Astrocyte of the spinal cord (primary cell): ENCODE data around the gene DUS1L.

ENCODE experiments used
- DNase-seq: peaks from one replicate; pipeline ENCODE4 v3.0.0; 2011; ENCODE audit warnings: low read depth, low spot score
- H3K4me3 ChIP-seq: 2 replicates; pipeline ENCODE4 v1.5.1; 2011; ENCODE audit warnings: low read depth, mild to moderate bottlenecking, low read length, moderate library complexity
- CTCF ChIP-seq: IDR thresholded peaks from 2 replicates; pipeline ENCODE4 v1.5.1; 2012; ENCODE audit warnings: low read depth, mild to moderate bottlenecking, low read length, inconsistent platforms
- in situ Hi-C: cut with HindIII; loops from 2 replicates; pipeline ENCODE4 v1.10.0; 2017; ENCODE audit warnings: low sequenced_read_pairs

The DUS1L gene

GRCh38 chr17:82112181-82112913, 46.7 kb upstream of the DUS1L start:
- in situ Hi-C loops = no loop called here
- TF ChIP-seq CTCF = no peak
- no peak for DNase-seq
- H3K4me3 ChIP-seq = no peak overlapping the region

GRCh38 chr17:82110298-82110697, 44.7 kb upstream of the DUS1L start:
- H3K4me3 ChIP-seq = no peak overlapping the region
- in situ Hi-C loops = no loop called here
- TF ChIP-seq CTCF = no peak
- no peak for DNase-seq

GRCh38 chr17:82108961-82109475, 43.4 kb upstream of the DUS1L start:
- in situ Hi-C loops = no loop called here
- no peak overlapping the region for H3K4me3 ChIP-seq
- TF ChIP-seq CTCF = no peak
- DNase-seq = no peak

GRCh38 chr17:82108496-82108945, 42.9 kb upstream of the DUS1L start:
- in situ Hi-C loops = no loop called here
- DNase-seq = no peak
- TF ChIP-seq CTCF = no peak
- H3K4me3 ChIP-seq = no peak overlapping the region

DNA sequence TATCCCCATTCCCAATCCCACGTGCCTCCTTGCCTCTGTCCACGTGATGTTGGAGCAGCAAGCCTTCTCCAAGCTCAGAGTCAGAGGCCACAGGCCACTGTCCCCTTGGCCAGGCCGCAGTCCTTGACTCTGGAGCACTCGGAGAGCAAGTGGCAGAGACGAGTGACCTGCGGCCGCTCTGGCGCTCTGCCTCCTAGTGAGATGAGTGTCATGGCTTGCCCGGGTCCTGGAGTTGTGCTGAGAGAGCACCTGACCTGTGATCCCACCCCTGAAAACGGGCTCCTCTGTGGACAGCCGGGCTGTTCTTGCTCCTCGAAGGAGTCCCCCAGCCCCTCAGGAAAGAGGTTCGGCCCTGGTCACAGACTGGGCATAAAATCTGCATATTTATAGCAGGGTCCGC, 42.4 kb upstream of the DUS1L start:
- in situ Hi-C loops = no loop called here
- H3K4me3 ChIP-seq = no peak overlapping the region
- TF ChIP-seq CTCF = no peak
- DNase-seq = no peak

DNA sequence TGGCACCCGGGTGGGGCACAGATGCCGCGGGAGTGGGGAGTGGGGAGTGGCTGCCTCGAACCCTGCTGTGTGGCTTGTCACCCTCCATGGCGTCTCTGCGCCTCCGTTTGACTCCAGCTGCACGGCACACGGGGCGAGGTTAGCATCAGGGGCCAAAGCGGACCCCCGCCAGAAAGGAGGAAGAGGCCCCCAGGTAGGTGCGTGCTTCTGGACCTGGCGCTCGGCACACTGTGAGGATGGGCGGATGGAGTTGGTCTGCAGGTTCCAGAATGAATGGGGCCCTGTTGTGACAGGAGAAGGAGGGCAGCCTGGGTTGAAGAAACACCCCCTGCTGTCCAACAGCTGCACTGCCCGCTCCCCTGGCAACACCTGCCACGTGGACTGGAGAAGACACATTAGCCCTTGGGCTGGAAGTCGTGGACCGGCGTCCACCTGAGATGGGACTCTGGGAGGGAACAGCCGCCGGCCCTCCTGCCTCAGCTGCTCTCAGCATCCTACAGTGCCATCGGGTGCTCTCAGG, 41.8 kb upstream of the DUS1L start:
- no peak overlapping the region for H3K4me3 ChIP-seq
- in situ Hi-C loops = no loop called here
- no peak for DNase-seq
- TF ChIP-seq CTCF = peak; percentile 30
